Activated naive CD4-positive, alpha-beta T cell treated with anti-CD3 and anti-CD28 coated beads, Interleukin-2, amount 50 U/mL, for 24 hours (primary cell): ENCODE data around the gene MAPK12.

Experiments
- H3K27ac Mint-ChIP-seq: one replicate; pipeline ENCODE4 v1.8.0; 2021; ENCODE audit warnings: mild to moderate bottlenecking, mixed read lengths
- H3K27me3 Mint-ChIP-seq: one replicate; pipeline ENCODE4 v1.8.0; 2021; ENCODE audit warnings: mixed read lengths
- H3K36me3 Mint-ChIP-seq: one replicate; pipeline ENCODE4 v1.8.0; 2021; ENCODE audit warnings: mixed read lengths
- H3K4me1 Mint-ChIP-seq: one replicate; pipeline ENCODE4 v1.8.0; 2021; ENCODE audit warnings: mixed read lengths
- H3K4me3 Mint-ChIP-seq: one replicate; pipeline ENCODE4 v1.8.0; 2021; ENCODE audit warnings: mild to moderate bottlenecking, mixed read lengths
- H3K9me3 Mint-ChIP-seq: one replicate; pipeline ENCODE4 v1.8.0; 2021; ENCODE audit warnings: mixed read lengths

The MAPK12 gene

GRCh38 chr22:50289151-50289941 lies 27.9 kb upstream of the MAPK12 start:
- Mint-ChIP-seq H3K4me1 (peaks cover 6% of the 10 kb centered on the region), H3K27ac (no peak overlapping the region), H3K27me3 (peaks cover 12% of the 10 kb centered on the region), H3K9me3 (no peaks in the 10 kb centered on the region), H3K4me3 (no peak overlapping the region), H3K36me3 (no peaks in the 10 kb centered on the region)

- H3K36me3 Mint-ChIP-seq, result no peaks in the 10 kb centered on the region
- H3K9me3 Mint-ChIP-seq, result no peaks in the 10 kb centered on the region
- H3K4me1 Mint-ChIP-seq, result peaks cover 4% of the 10 kb centered on the region
- H3K4me3 Mint-ChIP-seq, result no peak overlapping the region
- peaks cover 9% of the 10 kb centered on the region for H3K27me3 Mint-ChIP-seq
- H3K27ac Mint-ChIP-seq, result no peak overlapping the region
Measured at GRCh38 chr22:50287731-50288130, 26.2 kb upstream of the MAPK12 start.

- Mint-ChIP-seq H3K27ac (no peak overlapping the region), H3K4me1 (no peaks in the 10 kb centered on the region), H3K27me3 (peaks cover 3% of the 10 kb centered on the region), H3K9me3 (no peaks in the 10 kb centered on the region), H3K36me3 (no peaks in the 10 kb centered on the region), H3K4me3 (no peak overlapping the region)
Measured at GRCh38 chr22:50286701-50287318, 25.3 kb upstream of the MAPK12 start.

GRCh38 chr22:50286275-50286674 lies 24.8 kb upstream of the MAPK12 start:
- Mint-ChIP-seq H3K4me1 (no peaks in the 10 kb centered on the region), H3K27ac (no peak overlapping the region), H3K9me3 (no peaks in the 10 kb centered on the region), H3K36me3 (no peaks in the 10 kb centered on the region), H3K27me3 (peaks cover 1% of the 10 kb centered on the region), H3K4me3 (no peak overlapping the region)

- Mint-ChIP-seq H3K4me1 (no peaks in the 10 kb centered on the region), H3K9me3 (no peaks in the 10 kb centered on the region), H3K27ac (no peak overlapping the region), H3K4me3 (no peak overlapping the region), H3K27me3 (peaks cover 1% of the 10 kb centered on the region), H3K36me3 (no peaks in the 10 kb centered on the region)
Measured at GRCh38 chr22:50285568-50286229, 24.2 kb upstream of the MAPK12 start.

- no peak overlapping the region for H3K4me3 Mint-ChIP-seq
Measured at GRCh38 chr22:50284479-50284878, 23.0 kb upstream of the MAPK12 start.

GRCh38 chr22:50283821-50284220 lies 22.3 kb upstream of the MAPK12 start:
- Mint-ChIP-seq H3K9me3 (no peaks in the 10 kb centered on the region), H3K27ac (no peak overlapping the region), H3K4me3 (no peak overlapping the region), H3K36me3 (no peaks in the 10 kb centered on the region), H3K27me3 (no peaks in the 10 kb centered on the region), H3K4me1 (no peaks in the 10 kb centered on the region)

More at GRCh38 chr22:50284479-50284878, 23.0 kb upstream of the MAPK12 start:
- Mint-ChIP-seq H3K27me3 (no peaks in the 10 kb centered on the region), H3K9me3 (no peaks in the 10 kb centered on the region), H3K27ac (no peak overlapping the region), H3K4me1 (no peaks in the 10 kb centered on the region), H3K36me3 (no peaks in the 10 kb centered on the region)

GRCh38 chr22:50282361-50283155 lies 21.1 kb upstream of the MAPK12 start:
- Mint-ChIP-seq H3K27me3 (no peaks in the 10 kb centered on the region), H3K27ac (no peak overlapping the region), H3K36me3 (no peaks in the 10 kb centered on the region), H3K4me3 (no peak overlapping the region), H3K9me3 (no peaks in the 10 kb centered on the region), H3K4me1 (no peaks in the 10 kb centered on the region)

GRCh38 chr22:50281957-50282356 lies 20.5 kb upstream of the MAPK12 start:
- Mint-ChIP-seq H3K4me3 (no peak overlapping the region), H3K4me1 (no peaks in the 10 kb centered on the region)

GRCh38 chr22:50281384-50281760 lies 19.9 kb upstream of the MAPK12 start:
- Mint-ChIP-seq H3K36me3 (no peaks in the 10 kb centered on the region), H3K9me3 (no peaks in the 10 kb centered on the region), H3K4me3 (no peak overlapping the region), H3K4me1 (no peaks in the 10 kb centered on the region), H3K27me3 (no peaks in the 10 kb centered on the region), H3K27ac (no peak overlapping the region)

More at GRCh38 chr22:50281957-50282356, 20.5 kb upstream of the MAPK12 start:
- Mint-ChIP-seq H3K9me3 (no peaks in the 10 kb centered on the region), H3K27me3 (no peaks in the 10 kb centered on the region), H3K36me3 (no peaks in the 10 kb centered on the region), H3K27ac (no peak overlapping the region)

- H3K4me3 Mint-ChIP-seq, result no peak overlapping the region
- H3K36me3 Mint-ChIP-seq, result no peaks in the 10 kb centered on the region
- H3K27me3 Mint-ChIP-seq, result no peaks in the 10 kb centered on the region
- no peaks in the 10 kb centered on the region for H3K9me3 Mint-ChIP-seq
- H3K27ac Mint-ChIP-seq, result no peak overlapping the region
- H3K4me1 Mint-ChIP-seq, result no peaks in the 10 kb centered on the region
Measured at GRCh38 chr22:50280708-50281383, 19.4 kb upstream of the MAPK12 start.

GRCh38 chr22:50280022-50280707 lies 18.7 kb upstream of the MAPK12 start:
- H3K36me3 Mint-ChIP-seq, result no peaks in the 10 kb centered on the region
- H3K27me3 Mint-ChIP-seq, result no peaks in the 10 kb centered on the region
- no peaks in the 10 kb centered on the region for H3K9me3 Mint-ChIP-seq
- H3K27ac Mint-ChIP-seq, result no peak overlapping the region
- H3K4me3 Mint-ChIP-seq, result no peak overlapping the region
- no peaks in the 10 kb centered on the region for H3K4me1 Mint-ChIP-seq

- H3K27me3 Mint-ChIP-seq, result no peaks in the 10 kb centered on the region
- H3K36me3 Mint-ChIP-seq, result no peaks in the 10 kb centered on the region
- H3K4me3 Mint-ChIP-seq, result no peak overlapping the region
- no peaks in the 10 kb centered on the region for H3K9me3 Mint-ChIP-seq
- H3K27ac Mint-ChIP-seq, result peak overlapping the region; percentile 72
- peaks cover 1% of the 10 kb centered on the region for H3K4me1 Mint-ChIP-seq
Measured at GRCh38 chr22:50278956-50279619, 17.6 kb upstream of the MAPK12 start.

GRCh38 chr22:50278461-50278860 lies 17.0 kb upstream of the MAPK12 start:
- Mint-ChIP-seq H3K9me3 (no peaks in the 10 kb centered on the region), H3K27me3 (no peaks in the 10 kb centered on the region), H3K36me3 (no peaks in the 10 kb centered on the region), H3K4me1 (peaks cover 6% of the 10 kb centered on the region), H3K4me3 (no peak overlapping the region), H3K27ac (no peak overlapping the region)
